ENCODE measurements around the gene PYM1.

GRCh38 chr12:55946553-55946952, 18.9 kb upstream of the PYM1 start:
- no peak for TF ChIP-seq CTCF (IDR thresholded peaks at IDR 0.05)
- TF ChIP-seq POLR2A (IDR thresholded peaks at IDR 0.05) = no peak
